ENCODE data around the gene NTN1. TPM values are rescaled to one million over a fixed set of nuclear protein-coding genes. Genes with fewer than 3 reads are reported as not detected.

The NTN1 gene
- total and polyA plus RNA-seq, 2 of the 4 experiments (the other 2 are of a cell fraction): under 0.01 to 0.07 TPM

DNA sequence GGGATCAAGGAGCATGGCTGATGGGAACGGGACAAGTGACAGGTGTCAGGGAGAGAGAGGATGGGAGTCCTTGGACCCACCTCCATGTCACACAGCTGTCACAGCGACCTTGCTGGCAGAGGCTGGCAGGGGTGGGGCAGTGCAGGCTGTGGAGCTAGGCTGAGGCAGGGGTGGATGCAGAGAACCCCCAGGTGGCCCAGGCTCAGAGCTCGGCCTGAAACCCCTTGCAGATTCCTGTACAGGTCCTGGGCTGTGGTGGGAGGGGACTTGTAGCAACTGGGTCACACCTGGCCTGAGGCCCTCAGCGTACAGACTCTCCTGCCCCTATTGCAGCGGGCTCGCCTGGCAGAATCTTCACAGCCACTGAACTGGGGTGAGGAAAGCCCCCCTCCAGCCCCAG lies 174.1 kb downstream of the NTN1 start:
- Histone ChIP-seq H3K36me3 (ENCODE audit: control insufficient read depth, insufficient read depth, low read length) (no peaks in the 10 kb centered on the region), H2AFZ (replicated peaks; ENCODE audit: low read length, poor library complexity) (no peak overlapping the region), H3K9me1 (ENCODE audit: insufficient read depth, low read length) (no peaks in the 10 kb centered on the region; the same call in 1 of the 2 replicates), H3K4me3 (ENCODE audit: insufficient read depth, low read depth, low read length) (no peak overlapping the region), H3K4me1 (ENCODE audit: control insufficient read depth, insufficient read depth, low read length) (no peaks in the 10 kb centered on the region), H3K9me3 (ENCODE audit: control insufficient read depth, insufficient read depth, low read length) (no peaks in the 10 kb centered on the region; the same call in 1 of the 2 replicates), H3K4ac (ENCODE audit: low read depth, low read length) (no peak overlapping the region), H2BK120ac (ENCODE audit: low read depth, low read length) (no peak overlapping the region), H3K27ac (ENCODE audit: insufficient read depth, low read length) (no peak overlapping the region), H2BK20ac (ENCODE audit: low read depth, low read length) (no peak overlapping the region), H4K8ac (ENCODE audit: low read depth in 2 of 2, low read length in 2 of 2) (no peak overlapping the region), H4K91ac (ENCODE audit: insufficient read depth, low read depth, low read length) (no peak overlapping the region), H2AK5ac (ENCODE audit: low read depth, low read length) (no peak overlapping the region), H4K20me1 (ENCODE audit: insufficient read depth, low read length) (no peaks in the 10 kb centered on the region), H2BK5ac (ENCODE audit: low read depth, low read length, poor library complexity, severe bottlenecking) (no peak overlapping the region), H2AK9ac (replicated peaks; ENCODE audit: low read depth, low read length, poor library complexity) (no peak overlapping the region), H3K18ac (ENCODE audit: low read depth, low read length) (no peak overlapping the region), H3K9ac (ENCODE audit: low read depth, low read length) (no peak overlapping the region), H4K5ac (ENCODE audit: low read depth, low read length) (no peak overlapping the region), H2BK15ac (ENCODE audit: low read depth, low read length) (no peak overlapping the region), H3K4me2 (ENCODE audit: low read depth, low read length) (no peak overlapping the region), H3K23ac (ENCODE audit: low read depth, low read length) (no peak overlapping the region), H3K27me3 (ENCODE audit: control insufficient read depth, insufficient read depth, low read length) (peaks cover 14% of the 10 kb centered on the region; the same call in 1 of the 2 replicates), H3K14ac (replicated peaks; ENCODE audit: low read depth, low read length) (no peak overlapping the region), H3K79me1 (ENCODE audit: low read depth in 1 of 2, low read length in 2 of 2) (no peaks in the 10 kb centered on the region), H3K56ac (ENCODE audit: extremely low read depth, insufficient read depth, low read length) (no peak overlapping the region)
- in situ Hi-C loops (cut with MboI; ENCODE audit: low sequenced_read_pairs): no loop called here
- intact Hi-C loops (cut with micrococcal nuclease): no loop called here
- BruUV-seq (replicated peaks): no TSS peak
- DNase-seq: no peak
- CTCF ChIA-PET: no interaction called here
- ATAC-seq (ENCODE audit: low read depth): no peak
- no CpG with 5 or more reads among the region's 6 CpGs for WGBS, 2 experiments (ENCODE audit: extremely low coverage in 2 of 2, insufficient read length in 1 of 2)
- POLR2A ChIA-PET (ENCODE audit: unreplicated experiment): no interaction called here
- dilution Hi-C loops (cut with HindIII; ENCODE audit: low sequenced_read_pairs, unreplicated experiment): no loop called here
- TF ChIP-seq CHD1 (IDR thresholded peaks at IDR 0.05; ENCODE audit: low read depth, low read length) (no peak), CEBPB (IDR thresholded peaks at IDR 0.05; ENCODE audit: low read depth, low read length) (no peak)
